A549 (cell line): ENCODE measurements around the gene DNAAF3. TPM values are rescaled to one million over a fixed set of nuclear protein-coding genes. Genes with fewer than 3 reads are reported as not detected.

ENCODE experiments used
- ATAC-seq, 2 experiments: fragments of 200-7000 bp in 1 of 2; fragments of >200 bp in 1 of 2; cut with Nextera tagmentation in 1 of 2; cut with Tn5 transposase in 1 of 2; 3 replicates each; pipeline versions ENCODE4 v1.8.0 to v1.9.1; 2018 to 2020; ENCODE audit warnings: mild to moderate bottlenecking in 1 of 2, moderate library complexity in 1 of 2
- CTCF ChIA-PET: fragments of 300-600 bp; sonication (Branson Sonifier 250); formaldehyde crosslinking; extraction: SDS; loops from one replicate; lab custom pipeline; 2021; ENCODE audit warnings: antibody characterized with exemption, inconsistent platforms; lab: Yijun Ruan, JAX
- POLR2A ChIA-PET: fragments of 350-600 bp; formaldehyde crosslinking; extraction: SDS; loops from one replicate; lab custom pipeline; 2021; ENCODE audit warnings: antibody characterized with exemption, inconsistent platforms; lab: Yijun Ruan, JAX
- DNase-seq, 2 experiments: peaks; one replicate each; pipeline versions ENCODE4 v3.0.0 to v3.0.0-alpha.2; 2011 to 2016; ENCODE audit warnings: low read depth in 1 of 2, low spot score in 1 of 2
- FAIRE-seq: peaks from 2 replicates; lab custom pipeline; 2011; peaks lifted over from hg19 to GRCh38; lab: Jason Lieb, UNC
- H3K27ac ChIP-seq, 2 experiments: fragments of >200 bp; sonication (Bioruptor Twin); formaldehyde crosslinking; 3 replicates each; pipeline ENCODE4 v1.5.1; 2016 to 2017
- H3K4me1 ChIP-seq: fragments of >200 bp; sonication (Bioruptor Twin); formaldehyde crosslinking; 3 replicates; pipeline ENCODE4 v1.6.1; 2016
- H3K4me2 ChIP-seq: fragments of >200 bp; sonication (Bioruptor Twin); formaldehyde crosslinking; 3 replicates; pipeline ENCODE4 v1.6.1; 2016
- H3K4me3 ChIP-seq: fragments of >200 bp; sonication (Bioruptor Twin); formaldehyde crosslinking; 3 replicates; pipeline ENCODE4 v1.5.1; 2016
- H3K9me3 ChIP-seq: fragments of >200 bp; sonication (Bioruptor Twin); formaldehyde crosslinking; 3 replicates; pipeline ENCODE4 v1.6.1; 2016
- ATOH8 ChIP-seq: fragments of 250-450 bp; sonication (Bioruptor Pico); IDR thresholded peaks from 2 replicates; pipeline ENCODE4 v1.5.0; 2020; ENCODE audit warnings: low read depth, mild to moderate bottlenecking, moderate library complexity
- CHD4 ChIP-seq: fragments of 200-600 bp; sonication (generic); IDR thresholded peaks from 2 replicates; pipeline ENCODE4 v1.6.1; 2016; ENCODE audit warnings: antibody characterized with exemption, mild to moderate bottlenecking, borderline replicate concordance
- CTCF ChIP-seq: fragments of >200 bp; sonication (Bioruptor Twin); formaldehyde crosslinking; IDR thresholded peaks from 3 replicates; pipeline ENCODE4 v1.5.1; 2016
- EHF ChIP-seq: fragments of 250-450 bp; sonication (Bioruptor Pico); IDR thresholded peaks from 2 replicates; pipeline ENCODE4 v1.5.0; 2020; ENCODE audit warnings: mild to moderate bottlenecking
- FOSB ChIP-seq: fragments of 250-450 bp; sonication (Bioruptor Pico); IDR thresholded peaks from 2 replicates; pipeline ENCODE4 v1.5.0; 2020; ENCODE audit warnings: mild to moderate bottlenecking, moderate library complexity
- FOXS1 ChIP-seq: fragments of 250-450 bp; sonication (Bioruptor Pico); IDR thresholded peaks from 2 replicates; pipeline ENCODE4 v1.5.0; 2020; ENCODE audit warnings: mild to moderate bottlenecking, moderate library complexity
- GATA3 ChIP-seq: IDR thresholded peaks from 2 replicates; pipeline ENCODE4 v1.6.1; 2012; ENCODE audit warnings: borderline replicate concordance
- HES2 ChIP-seq: fragments of >200 bp; sonication (Bioruptor Twin); formaldehyde crosslinking; IDR thresholded peaks from 2 replicates; pipeline ENCODE4 v1.6.1; 2016
- HOXA7 ChIP-seq: fragments of 250-450 bp; sonication (Bioruptor Pico); IDR thresholded peaks from 2 replicates; pipeline ENCODE4 v1.5.0; 2020; ENCODE audit warnings: mild to moderate bottlenecking, moderate library complexity
- HOXB13 ChIP-seq: fragments of 250-450 bp; sonication (Bioruptor Pico); IDR thresholded peaks from 2 replicates; pipeline ENCODE4 v1.5.0; 2020; ENCODE audit warnings: low read depth, mild to moderate bottlenecking, moderate library complexity
- KDM1A ChIP-seq: fragments of 200-600 bp; sonication (generic); IDR thresholded peaks from 2 replicates; pipeline ENCODE4 v1.6.1; 2016; ENCODE audit warnings: low read depth, mild to moderate bottlenecking
- KDM5A ChIP-seq: fragments of 200-600 bp; sonication (generic); IDR thresholded peaks from 2 replicates; pipeline ENCODE4 v1.6.1; 2016; ENCODE audit warnings: antibody characterized with exemption, mild to moderate bottlenecking
- MAFK ChIP-seq: fragments of 450-650 bp; IDR thresholded peaks from 2 replicates; pipeline ENCODE4 v1.6.1; 2014; ENCODE audit not compliant: partially characterized antibody
- NFE2L2 ChIP-seq: fragments of 150-350 bp; conservative IDR thresholded peaks from 2 replicates; pipeline ENCODE4 v1.6.1; 2014; ENCODE audit warnings: low read length
- NPAS2 ChIP-seq: fragments of 250-450 bp; sonication (Bioruptor Pico); IDR thresholded peaks from 2 replicates; pipeline ENCODE4 v1.8.0; 2022; ENCODE audit warnings: mild to moderate bottlenecking, moderate library complexity, borderline replicate concordance
- NR3C1 ChIP-seq: fragments of >200 bp; sonication (Bioruptor Twin); formaldehyde crosslinking; IDR thresholded peaks from 3 replicates; pipeline ENCODE4 v1.6.1; 2017
- PHF8 ChIP-seq: fragments of 200-600 bp; sonication (generic); IDR thresholded peaks from 2 replicates; pipeline ENCODE4 v1.6.1; 2016; ENCODE audit warnings: low read depth, mild to moderate bottlenecking, antibody characterized with exemption, moderate library complexity, borderline replicate concordance
- RAD21 ChIP-seq, 2 experiments: fragments of >200 bp in 1 of 2; sonication (Bioruptor Twin) in 1 of 2; formaldehyde crosslinking in 1 of 2; IDR thresholded peaks in 1 of 2; conservative IDR thresholded peaks in 1 of 2; 2 replicates in 1 of 2; 3 replicates in 1 of 2; pipeline ENCODE4 v1.6.1; 2012 to 2018; ENCODE audit warnings: inconsistent platforms in 1 of 2
- RCOR1 ChIP-seq: fragments of 150-350 bp; IDR thresholded peaks from 2 replicates; pipeline ENCODE4 v1.6.1; 2014; ENCODE audit warnings: antibody characterized with exemption, low read length, low read depth
- SREBF2 ChIP-seq: fragments of 450-650 bp; IDR thresholded peaks from 2 replicates; pipeline ENCODE4 v1.6.1; 2014; ENCODE audit warnings: mild to moderate bottlenecking, moderate library complexity
- TFCP2L1 ChIP-seq: fragments of 250-450 bp; sonication (Bioruptor Pico); IDR thresholded peaks from 2 replicates; pipeline ENCODE4 v1.5.0; 2021; ENCODE audit warnings: mild to moderate bottlenecking
- TP53 ChIP-seq: fragments of 250-450 bp; sonication (Bioruptor Pico); IDR thresholded peaks from 2 replicates; pipeline ENCODE4 v1.5.0; 2021; ENCODE audit warnings: mild to moderate bottlenecking, moderate library complexity
- USF2 ChIP-seq: fragments of 450-650 bp; IDR thresholded peaks from 2 replicates; pipeline ENCODE4 v1.6.1; 2014; ENCODE audit warnings: antibody characterized with exemption
- WGBS: methylation state at CpG from one replicate; pipeline ENCODE4 v1.1.6; 2017; ENCODE audit errors: missing lambda C conversion rate; 5-methylcytosine and 5-hydroxymethylcytosine counted together
- polyA plus RNA-seq, 4 experiments: library from polyadenylated mRNA; depleted of rRNA in 3 of 4; stranded (reverse); fragments of >200 nt; fragmentation: RNase III in 1 of 4; extraction: RNeasy Plus Mini Kit Qiagen cat#74134 plus additional on column Dnase treatment in 1 of 4; gene quantifications; 2 replicates in 3 of 4; 3 replicates in 1 of 4; pipeline ENCODE4 v1.2.3, GENCODE V29; 2011 to 2017

DNAAF3 gene
- polyA plus RNA-seq, 2 of the 4 experiments (the other 2 are of a cell fraction) = 4.0 to 5.3 TPM

- ChIA-PET POLR2A (no interaction called here), CTCF (interaction anchor here (0.8 to 5.1 kb wide), 10 partner anchors 9 to 467 kb away, joined by 3 to 25 read pairs (median 5); partner anchors contain the start of genes FIZ1 and ZNF524)
- no peak overlapping the region for H3K4me2 ChIP-seq
- no peak for TF ChIP-seq MAFK
- no peak for TF ChIP-seq HOXA7 (CRISPR knock-in tag)
- no peak for TF ChIP-seq TP53 (CRISPR knock-in tag)
- TF ChIP-seq TFCP2L1 (CRISPR knock-in tag) = no peak
- no peak for TF ChIP-seq SREBF2
- TF ChIP-seq CHD4 = no peak
- ATAC-seq (no peak), DNase-seq (no peak), FAIRE-seq (no peak)
- WGBS = 92% methylated on average over 14 of the region's 14 CpGs
- H3K4me3 ChIP-seq = no peak overlapping the region
- H3K9me3 ChIP-seq = no peaks in the 10 kb centered on the region
- H3K27ac ChIP-seq = no peak overlapping the region
- no peaks in the 10 kb centered on the region for H3K4me1 ChIP-seq
These were observed 33.8 kb downstream of the DNAAF3 start for GRCh38 chr19:55132453-55133129.

DNA sequence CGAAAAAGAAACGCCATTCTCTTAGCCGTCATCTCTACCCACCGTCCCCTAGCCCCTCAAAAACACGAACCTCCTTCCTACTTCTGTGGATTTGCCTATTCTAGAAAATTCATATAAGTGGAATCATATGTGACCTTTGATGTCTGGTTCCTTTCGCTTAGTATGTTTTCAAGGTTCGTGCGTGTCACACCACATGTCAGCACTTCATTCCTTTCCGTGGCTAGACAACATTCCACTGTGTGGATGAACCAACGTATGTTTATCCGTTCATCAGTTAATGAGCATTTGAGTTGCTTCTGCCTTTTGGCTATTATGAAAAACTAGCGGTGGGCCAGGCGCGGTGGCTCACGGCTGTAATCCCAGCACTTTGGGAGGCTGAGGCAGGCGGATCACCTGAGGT, 35.0 kb downstream of the DNAAF3 start:
- POLR2A ChIA-PET = no interaction called here
- Histone ChIP-seq H3K4me2 (no peak overlapping the region), H3K4me3 (no peak overlapping the region), H3K27ac (no peak overlapping the region), H3K9me3 (no peaks in the 10 kb centered on the region), H3K4me1 (no peaks in the 10 kb centered on the region)
- CTCF ChIA-PET = interaction anchor here (1.0 to 2.8 kb wide), 3 partner anchors 10 to 337 kb away, joined by 3 to 23 read pairs (median 6); no protein-coding TSS in a partner anchor
- TF ChIP-seq GATA3 = no peak
- TF ChIP-seq SREBF2 = no peak
- TF ChIP-seq FOSB (CRISPR knock-in tag) = no peak
- no peak for TF ChIP-seq CHD4
- no peak for TF ChIP-seq EHF (CRISPR knock-in tag)
- TF ChIP-seq RCOR1 = no peak
- no peak for TF ChIP-seq NPAS2 (CRISPR knock-in tag)
- TF ChIP-seq HES2 = no peak
- no peak for TF ChIP-seq TFCP2L1 (CRISPR knock-in tag)
- no peak for TF ChIP-seq NR3C1
- TF ChIP-seq FOXS1 (CRISPR knock-in tag) = no peak
- TF ChIP-seq NFE2L2 = no peak
- no peak for TF ChIP-seq HOXB13 (CRISPR knock-in tag)
- no peak for TF ChIP-seq KDM5A
- no peak for TF ChIP-seq PHF8
- no peak for TF ChIP-seq CTCF
- TF ChIP-seq KDM1A = no peak
- TF ChIP-seq RAD21 (conservative IDR thresholded peaks at IDR 0.05 in 1 of 2, IDR thresholded peaks at IDR 0.05 in 1 of 2) = no peak
- no peak for TF ChIP-seq USF2
- TF ChIP-seq ATOH8 (CRISPR knock-in tag) = no peak
- FAIRE-seq (no peak), DNase-seq (no peak), ATAC-seq (no peak)
- 91% methylated on average over 16 of the region's 16 CpGs for WGBS
